T-helper 2 cell treated with Interferon-gamma antibody and Interleukin-4, amounts not matched to agents 5 μg/mL and 100 μg/mL, for 36 hours (primary cell): ENCODE results near the gene OR51V1.

Experiments
- DNase-seq: peaks from one replicate; pipeline ENCODE4 v3.0.0; 2021; ENCODE audit warnings: low spot score
- H3K27ac Mint-ChIP-seq: one replicate; pipeline ENCODE4 v1.8.0; 2021; ENCODE audit warnings: mild to moderate bottlenecking, mixed read lengths
- H3K27me3 Mint-ChIP-seq: one replicate; pipeline ENCODE4 v1.8.0; 2021; ENCODE audit warnings: low read depth, mixed read lengths
- H3K36me3 Mint-ChIP-seq: one replicate; pipeline ENCODE4 v1.8.0; 2021; ENCODE audit warnings: low read depth, mixed read lengths
- H3K4me1 Mint-ChIP-seq: one replicate; pipeline ENCODE4 v1.8.0; 2021; ENCODE audit warnings: low read depth, mixed read lengths
- H3K4me3 Mint-ChIP-seq: one replicate; pipeline ENCODE4 v1.8.0; 2022; ENCODE audit warnings: mild to moderate bottlenecking, moderate library complexity, mixed read lengths
- H3K9me3 Mint-ChIP-seq: one replicate; pipeline ENCODE4 v1.8.0; 2021; ENCODE audit warnings: mixed read lengths

Gene OR51V1

GRCh38 chr11:5225480-5225871, 25.0 kb upstream of the OR51V1 start:
- no peaks in the 10 kb centered on the region for H3K4me1 Mint-ChIP-seq
- H3K9me3 Mint-ChIP-seq = no peaks in the 10 kb centered on the region
- no peak for DNase-seq
- H3K27ac Mint-ChIP-seq = no peak overlapping the region
- H3K36me3 Mint-ChIP-seq = no peaks in the 10 kb centered on the region
- H3K4me3 Mint-ChIP-seq = no peak overlapping the region
- H3K27me3 Mint-ChIP-seq = no peaks in the 10 kb centered on the region

DNA sequence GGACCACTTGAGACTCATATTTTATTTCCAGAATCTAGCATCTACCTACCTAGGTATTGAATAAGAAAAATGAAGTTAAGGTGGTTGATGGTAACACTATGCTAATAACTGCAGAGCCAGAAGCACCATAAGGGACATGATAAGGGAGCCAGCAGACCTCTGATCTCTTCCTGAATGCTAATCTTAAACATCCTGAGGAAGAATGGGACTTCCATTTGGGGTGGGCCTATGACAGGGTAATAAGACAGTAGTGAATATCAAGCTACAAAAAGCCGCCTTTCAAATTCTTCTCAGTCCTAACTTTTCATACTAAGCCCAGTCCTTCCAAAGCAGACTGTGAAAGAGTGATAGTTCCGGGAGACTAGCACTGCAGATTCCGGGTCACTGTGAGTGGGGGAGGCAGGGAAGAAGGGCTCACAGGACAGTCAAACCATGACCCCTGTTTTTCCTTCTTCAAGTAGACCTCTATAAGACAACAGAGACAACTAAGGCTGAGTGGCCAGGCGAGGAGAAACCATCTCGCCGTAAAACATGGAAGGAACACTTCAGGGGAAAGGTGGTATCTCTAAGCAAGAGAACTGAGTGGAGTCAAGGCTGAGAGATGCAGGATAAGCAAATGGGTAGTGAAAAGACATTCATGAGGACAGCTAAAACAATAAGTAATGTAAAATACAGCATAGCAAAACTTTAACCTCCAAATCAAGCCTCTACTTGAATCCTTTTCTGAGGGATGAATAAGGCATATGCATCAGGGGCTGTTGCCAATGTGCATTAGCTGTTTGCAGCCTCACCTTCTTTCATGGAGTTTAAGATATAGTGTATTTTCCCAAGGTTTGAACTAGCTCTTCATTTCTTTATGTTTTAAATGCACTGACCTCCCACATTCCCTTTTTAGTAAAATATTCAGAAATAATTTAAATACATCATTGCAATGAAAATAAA, 24.3 kb upstream of the OR51V1 start:
- Mint-ChIP-seq H3K4me1 (no peaks in the 10 kb centered on the region), H3K27me3 (no peaks in the 10 kb centered on the region), H3K36me3 (no peaks in the 10 kb centered on the region), H3K4me3 (no peak overlapping the region), H3K9me3 (no peaks in the 10 kb centered on the region), H3K27ac (no peak overlapping the region)
- no peak for DNase-seq

DNA sequence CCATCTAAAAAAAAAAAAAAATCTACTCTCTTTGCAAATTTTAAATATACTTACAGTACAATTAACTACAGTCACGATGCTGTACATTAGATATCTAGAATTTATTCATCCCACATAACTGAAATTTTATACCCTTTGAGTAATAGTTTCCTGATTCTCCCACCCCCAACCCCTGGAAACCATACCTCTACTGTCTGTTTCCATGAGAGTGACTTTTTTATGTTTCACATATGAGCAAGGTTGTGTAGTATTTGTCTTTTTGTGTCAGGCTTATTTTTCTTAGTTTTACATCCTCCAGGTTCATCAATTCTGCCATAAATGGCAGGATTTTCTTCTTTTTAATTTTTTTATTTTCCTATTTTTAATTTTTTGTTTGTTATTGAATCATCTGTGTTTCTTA, 23.2 kb upstream of the OR51V1 start:
- Mint-ChIP-seq H3K4me3 (no peak overlapping the region), H3K27me3 (no peaks in the 10 kb centered on the region), H3K27ac (no peak overlapping the region), H3K9me3 (no peaks in the 10 kb centered on the region), H3K36me3 (no peaks in the 10 kb centered on the region), H3K4me1 (no peaks in the 10 kb centered on the region)
- DNase-seq = no peak

DNA sequence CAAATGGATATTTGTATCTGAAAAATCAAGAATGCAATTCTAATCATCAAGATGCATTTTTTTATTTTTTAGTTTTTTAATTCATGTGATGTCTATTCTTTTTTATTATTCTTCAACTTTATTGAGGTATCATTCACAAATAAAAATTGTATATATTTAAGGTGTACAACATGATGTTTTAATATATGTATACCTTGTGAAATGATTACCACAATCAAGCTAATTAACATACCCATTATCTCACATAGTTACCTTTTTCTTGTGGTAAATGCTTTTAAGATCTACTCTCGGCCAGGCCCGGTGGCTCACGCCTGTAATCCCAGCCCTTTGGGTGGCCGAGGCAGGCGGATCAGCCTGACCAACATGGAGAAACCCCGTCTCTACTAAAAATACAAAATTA, 22.7 kb upstream of the OR51V1 start:
- H3K27ac Mint-ChIP-seq = no peak overlapping the region
- no peak for DNase-seq
- no peak overlapping the region for H3K4me3 Mint-ChIP-seq
- H3K4me1 Mint-ChIP-seq = no peaks in the 10 kb centered on the region
- no peaks in the 10 kb centered on the region for H3K36me3 Mint-ChIP-seq
- H3K9me3 Mint-ChIP-seq = no peaks in the 10 kb centered on the region
- H3K27me3 Mint-ChIP-seq = no peaks in the 10 kb centered on the region

DNA sequence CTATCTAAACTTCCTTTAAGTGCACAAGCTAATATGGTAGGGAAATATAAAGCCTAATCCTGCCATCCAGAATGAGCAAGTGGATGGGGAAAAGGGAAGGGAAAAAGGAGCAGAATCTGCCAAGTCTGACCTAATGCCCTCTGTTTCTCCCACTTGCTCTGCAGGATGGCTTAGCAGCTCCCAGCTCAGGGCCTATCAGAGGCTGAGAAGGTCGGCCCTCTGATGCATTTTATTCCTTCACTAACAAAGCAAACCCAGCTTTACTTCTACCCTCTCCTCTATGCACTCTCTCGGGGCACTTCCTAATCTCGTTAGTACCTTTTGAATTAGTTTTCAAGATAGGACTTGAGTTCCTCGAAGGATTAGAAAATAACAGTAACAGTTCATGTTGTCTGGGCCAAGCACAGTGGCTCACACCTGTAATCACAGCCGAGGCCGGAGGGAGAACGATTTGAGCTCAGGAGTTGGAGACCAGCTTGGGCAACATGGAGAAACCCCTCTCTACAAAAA, 9.9 kb upstream of the OR51V1 start:
- Mint-ChIP-seq H3K4me3 (no peak overlapping the region), H3K27ac (no peak overlapping the region), H3K4me1 (no peaks in the 10 kb centered on the region), H3K36me3 (no peaks in the 10 kb centered on the region), H3K27me3 (no peaks in the 10 kb centered on the region), H3K9me3 (no peaks in the 10 kb centered on the region)
- DNase-seq = no peak

DNA sequence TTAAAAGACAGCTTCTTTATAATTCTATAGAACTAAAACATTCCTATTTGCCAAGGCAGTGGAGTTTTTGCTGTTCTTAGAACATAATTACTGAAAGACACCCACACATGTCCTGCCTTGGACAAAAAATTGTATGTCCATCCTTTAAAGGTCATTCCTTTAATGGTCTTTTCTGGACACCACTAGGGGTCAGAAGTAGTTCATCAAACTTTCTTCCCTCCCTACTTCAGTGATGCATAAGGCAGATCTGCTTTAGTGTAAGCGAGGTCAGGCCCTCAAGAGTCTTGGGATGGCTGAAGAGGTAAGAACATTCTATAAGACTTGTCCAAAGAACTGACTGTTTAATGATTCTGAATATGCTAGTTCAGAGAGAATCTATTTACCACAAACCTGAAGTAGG, 4.3 kb upstream of the OR51V1 start:
- no peak for DNase-seq

GRCh38 chr11:5203366-5203765, 2.9 kb upstream of the OR51V1 start:
- Mint-ChIP-seq H3K9me3 (no peaks in the 10 kb centered on the region), H3K36me3 (no peaks in the 10 kb centered on the region), H3K27me3 (no peaks in the 10 kb centered on the region), H3K4me1 (no peaks in the 10 kb centered on the region), H3K27ac (no peak overlapping the region), H3K4me3 (no peak overlapping the region)
- no peak for DNase-seq

More for the DNA sequence above, 4.3 kb upstream of the OR51V1 start:
- H3K9me3 Mint-ChIP-seq = no peaks in the 10 kb centered on the region
- H3K27me3 Mint-ChIP-seq = no peaks in the 10 kb centered on the region
- no peak overlapping the region for H3K27ac Mint-ChIP-seq
- no peaks in the 10 kb centered on the region for H3K4me1 Mint-ChIP-seq
- H3K36me3 Mint-ChIP-seq = no peaks in the 10 kb centered on the region
- H3K4me3 Mint-ChIP-seq = no peak overlapping the region

DNA sequence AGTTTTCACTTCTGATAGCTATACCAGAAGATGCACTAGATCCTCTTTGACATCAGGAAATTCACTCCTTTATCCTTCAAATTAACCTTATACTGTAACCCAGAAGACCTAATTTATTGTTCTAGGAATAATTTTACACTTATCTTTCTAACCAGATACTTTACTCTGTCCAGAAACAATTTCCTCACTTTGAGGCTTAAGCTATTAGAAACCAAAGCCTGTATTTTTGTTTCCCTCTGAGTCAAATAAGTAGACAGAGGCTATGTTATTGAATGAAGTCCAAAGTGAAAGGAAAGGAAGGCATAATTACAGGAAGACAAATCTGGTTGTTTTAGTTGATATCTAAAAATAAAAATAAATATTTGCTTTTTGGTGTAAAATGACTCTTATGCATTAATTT, 2.2 kb downstream of the OR51V1 start:
- Mint-ChIP-seq H3K36me3 (no peaks in the 10 kb centered on the region), H3K9me3 (no peaks in the 10 kb centered on the region)
- no peak for DNase-seq

GRCh38 chr11:5197536-5197935, 2.9 kb downstream of the OR51V1 start:
- DNase-seq = no peak

More for the DNA sequence above, 2.2 kb downstream of the OR51V1 start:
- no peak overlapping the region for H3K4me3 Mint-ChIP-seq
- H3K27me3 Mint-ChIP-seq = no peaks in the 10 kb centered on the region
- H3K27ac Mint-ChIP-seq = no peak overlapping the region
- no peaks in the 10 kb centered on the region for H3K4me1 Mint-ChIP-seq

GRCh38 chr11:5196731-5197130, 3.8 kb downstream of the OR51V1 start:
- Mint-ChIP-seq H3K36me3 (no peaks in the 10 kb centered on the region), H3K27me3 (no peaks in the 10 kb centered on the region), H3K9me3 (no peaks in the 10 kb centered on the region), H3K4me1 (no peaks in the 10 kb centered on the region), H3K4me3 (no peak overlapping the region), H3K27ac (no peak overlapping the region)
- DNase-seq = no peak

More at GRCh38 chr11:5197536-5197935, 2.9 kb downstream of the OR51V1 start:
- Mint-ChIP-seq H3K27me3 (no peaks in the 10 kb centered on the region), H3K36me3 (no peaks in the 10 kb centered on the region), H3K9me3 (no peaks in the 10 kb centered on the region), H3K27ac (no peak overlapping the region), H3K4me3 (no peak overlapping the region), H3K4me1 (no peaks in the 10 kb centered on the region)

DNA sequence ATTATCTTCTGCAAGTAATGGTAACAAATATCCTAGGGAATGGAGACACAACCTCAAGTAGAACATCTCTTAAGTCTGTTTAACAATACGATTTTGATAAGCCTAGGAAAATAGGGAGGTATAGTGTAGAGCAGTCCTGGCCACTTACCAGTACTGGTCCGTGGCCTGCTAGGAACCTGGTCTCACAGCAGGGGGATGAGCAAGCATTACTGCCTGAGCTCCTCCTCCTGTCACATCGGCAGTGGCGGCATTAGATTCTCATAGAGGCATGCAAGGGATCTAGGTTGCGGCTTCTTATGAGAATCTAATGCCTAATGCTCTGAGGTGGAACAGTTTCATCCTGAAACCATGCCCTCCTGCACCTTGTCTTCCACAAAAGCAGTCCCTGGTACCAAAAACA, 4.4 kb downstream of the OR51V1 start:
- no peak overlapping the region for H3K27ac Mint-ChIP-seq
- no peak overlapping the region for H3K4me3 Mint-ChIP-seq
- H3K36me3 Mint-ChIP-seq = no peaks in the 10 kb centered on the region
- no peaks in the 10 kb centered on the region for H3K4me1 Mint-ChIP-seq
- no peaks in the 10 kb centered on the region for H3K27me3 Mint-ChIP-seq
- no peak for DNase-seq
- no peaks in the 10 kb centered on the region for H3K9me3 Mint-ChIP-seq

GRCh38 chr11:5192738-5193137, 7.7 kb downstream of the OR51V1 start:
- no peak overlapping the region for H3K27ac Mint-ChIP-seq

GRCh38 chr11:5188201-5188600, 12.3 kb downstream of the OR51V1 start:
- no peak overlapping the region for H3K27ac Mint-ChIP-seq
- DNase-seq = no peak
- no peaks in the 10 kb centered on the region for H3K9me3 Mint-ChIP-seq
- H3K4me1 Mint-ChIP-seq = no peaks in the 10 kb centered on the region
- H3K4me3 Mint-ChIP-seq = no peak overlapping the region
- H3K27me3 Mint-ChIP-seq = no peaks in the 10 kb centered on the region
- H3K36me3 Mint-ChIP-seq = no peaks in the 10 kb centered on the region

More at GRCh38 chr11:5192738-5193137, 7.7 kb downstream of the OR51V1 start:
- Mint-ChIP-seq H3K4me1 (no peaks in the 10 kb centered on the region), H3K4me3 (no peak overlapping the region), H3K36me3 (no peaks in the 10 kb centered on the region), H3K9me3 (no peaks in the 10 kb centered on the region), H3K27me3 (no peaks in the 10 kb centered on the region)
- DNase-seq = no peak

DNA sequence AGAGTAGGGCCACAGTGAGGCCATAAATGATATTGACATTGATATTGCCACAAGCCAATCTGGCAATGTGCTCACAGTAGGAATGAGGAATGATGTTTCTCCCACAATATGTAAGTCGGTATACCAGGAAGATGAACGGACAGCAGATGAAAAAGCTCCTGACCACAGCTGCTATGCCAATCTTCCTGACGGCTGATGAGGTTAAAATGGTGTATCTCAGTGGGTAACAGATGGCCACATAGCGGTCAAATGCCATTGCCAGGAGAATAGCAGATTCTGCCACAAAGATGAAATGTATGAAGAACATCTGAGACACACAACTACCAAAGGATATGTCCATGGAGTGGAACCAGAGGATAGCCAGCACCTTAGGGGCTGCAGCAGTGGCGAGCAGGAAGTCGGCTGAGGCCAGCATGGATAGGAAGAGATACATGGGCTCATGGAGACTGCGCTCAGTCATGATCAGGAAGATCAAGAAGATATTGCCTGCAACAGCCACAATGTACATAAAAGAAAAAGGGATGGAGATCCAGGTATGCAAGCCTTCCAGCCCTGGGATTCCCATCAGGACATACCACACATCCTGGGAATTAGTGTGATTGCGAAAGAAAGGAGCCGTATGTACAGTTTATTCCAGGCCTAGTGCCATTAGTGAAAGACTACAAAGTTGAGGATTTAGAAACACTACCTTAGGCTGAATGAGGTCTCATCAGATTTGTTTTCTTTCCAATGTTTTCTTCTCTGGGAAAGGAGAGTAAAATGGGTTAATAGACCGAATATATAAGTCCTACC, 22.2 kb downstream of the OR51V1 start:
- no peak overlapping the region for H3K27ac Mint-ChIP-seq
- H3K27me3 Mint-ChIP-seq = no peaks in the 10 kb centered on the region
- no peak for DNase-seq
- no peaks in the 10 kb centered on the region for H3K36me3 Mint-ChIP-seq
- H3K4me3 Mint-ChIP-seq = no peak overlapping the region
- H3K4me1 Mint-ChIP-seq = no peaks in the 10 kb centered on the region
- no peaks in the 10 kb centered on the region for H3K9me3 Mint-ChIP-seq
